H1 (cell line): ENCODE results near the gene SMG7. TPM values are rescaled to one million over a fixed set of nuclear protein-coding genes. Genes with fewer than 3 reads are reported as not detected.

Experiments used
- CTCF ChIA-PET: fragments of 300-600 bp; sonication (Branson Sonifier 250); formaldehyde crosslinking; loops from one replicate; lab custom pipeline; 2021; ENCODE audit not compliant: partially characterized antibody; lab: Charles Lee
- POLR2A ChIA-PET: fragments of 300-600 bp; sonication (Branson Sonifier 250); formaldehyde crosslinking; loops from one replicate; lab custom pipeline; 2021; ENCODE audit warnings: inconsistent platforms; ENCODE audit not compliant: partially characterized antibody; lab: Charles Lee
- DNase-seq, 2 experiments: peaks; one replicate each; pipeline versions ENCODE4 v3.0.0 to v3.0.0-alpha.2; 2010 to 2022; ENCODE audit warnings: low spot score in 2 of 2, low read depth in 1 of 2, mixed read lengths in 1 of 2
- FAIRE-seq: peaks from 2 replicates; lab custom pipeline; 2011; peaks lifted over from hg19 to GRCh38; lab: Jason Lieb, UNC
- H2AFZ ChIP-seq: 2 replicates; pipeline ENCODE4 v1.8.1; 2012; ENCODE audit warnings: low read length, inconsistent platforms
- H2AK5ac ChIP-seq: 2 replicates; pipeline ENCODE4 v1.6.1; 2013; ENCODE audit warnings: low read depth, low read length
- H2BK120ac ChIP-seq: replicated peaks from 2 replicates; pipeline ENCODE3; 2013; ENCODE audit warnings: low read depth, low read length, inconsistent platforms
- H2BK12ac ChIP-seq: 2 replicates; pipeline ENCODE4 v1.6.1; 2013; ENCODE audit warnings: low read depth, low read length
- H2BK15ac ChIP-seq: 2 replicates; pipeline ENCODE4 v1.6.1; 2013; ENCODE audit warnings: low read length
- H2BK20ac ChIP-seq: 2 replicates; pipeline ENCODE4 v1.6.1; 2013; ENCODE audit warnings: low read length
- H2BK5ac ChIP-seq: 2 replicates; pipeline ENCODE4 v1.6.1; 2013; ENCODE audit warnings: low read depth, low read length
- H3K14ac ChIP-seq: 2 replicates; pipeline ENCODE4 v1.6.1; 2013; ENCODE audit warnings: inconsistent platforms; ENCODE audit not compliant: insufficient read length
- H3K18ac ChIP-seq: 2 replicates; pipeline ENCODE4 v1.6.1; 2013; ENCODE audit warnings: low read length; ENCODE audit errors: extremely low read depth
- H3K23ac ChIP-seq: 2 replicates; pipeline ENCODE4 v1.6.1; 2013; ENCODE audit warnings: inconsistent platforms; ENCODE audit not compliant: insufficient read length
- H3K23me2 ChIP-seq: 2 replicates; pipeline ENCODE4 v1.6.1; 2013; ENCODE audit warnings: low read depth, low read length
- H3K27ac ChIP-seq: 2 replicates; pipeline ENCODE4 v1.6.1; 2011; ENCODE audit warnings: low read depth, low read length, inconsistent platforms
- H3K27me3 ChIP-seq, 4 experiments: replicated peaks in 1 of 4; 1 replicate in 1 of 4; 2 replicates in 3 of 4; pipeline versions ENCODE4 v1.6.1 to v1.8.1; 2011 to 2013; ENCODE audit warnings: low read length in 3 of 4, mild to moderate bottlenecking in 3 of 4, inconsistent platforms in 2 of 4, mixed read lengths in 2 of 4, moderate library complexity in 1 of 4; ENCODE audit not compliant: control insufficient read depth in 3 of 4, insufficient read depth in 3 of 4; ENCODE audit errors: extremely low read depth in 1 of 4
- H3K36me3 ChIP-seq, 4 experiments: 2 replicates each; pipeline versions ENCODE4 v1.6.1 to v1.8.1; 2011 to 2013; ENCODE audit warnings: mild to moderate bottlenecking in 4 of 4, low read length in 3 of 4, moderate library complexity in 2 of 4, control low read depth in 1 of 4, inconsistent platforms in 1 of 4; ENCODE audit not compliant: insufficient read depth in 4 of 4, control insufficient read depth in 2 of 4
- H3K4ac ChIP-seq: replicated peaks from 2 replicates; pipeline ENCODE3; 2013; ENCODE audit warnings: low read length, low read depth, mixed read lengths, inconsistent platforms; ENCODE audit not compliant: insufficient read length
- H3K4me1 ChIP-seq, 4 experiments: replicated peaks in 1 of 4; 1 replicate in 1 of 4; 2 replicates in 3 of 4; pipeline versions ENCODE4 v1.6.1 to v1.8.1; 2011 to 2013; ENCODE audit warnings: low read length in 3 of 4, inconsistent platforms in 2 of 4, mixed read lengths in 1 of 4; ENCODE audit not compliant: insufficient read depth in 4 of 4, control insufficient read depth in 3 of 4
- H3K4me2 ChIP-seq, 2 experiments: 2 replicates each; pipeline versions ENCODE4 v1.6.1 to v1.8.1; 2011 to 2013; ENCODE audit warnings: low read depth in 2 of 2, low read length in 2 of 2, control low read depth in 1 of 2, inconsistent platforms in 1 of 2, mild to moderate bottlenecking in 1 of 2; ENCODE audit not compliant: insufficient read depth in 1 of 2
- H3K4me3 ChIP-seq, 4 experiments: fragments of 200-600, 300-600 bp in 1 of 4; sonication (generic), shearing (Covaris generic), sonication (Bioruptor Twin) in 1 of 4; 2 replicates each; pipeline versions ENCODE4 v1.5.1 to v1.8.1; 2011 to 2016; ENCODE audit warnings: low read length in 4 of 4, low read depth in 3 of 4, control low read depth in 2 of 4, inconsistent platforms in 2 of 4, mild to moderate bottlenecking in 2 of 4, mixed read lengths in 1 of 4, moderate library complexity in 1 of 4; ENCODE audit not compliant: insufficient read depth in 2 of 4; ENCODE audit errors: extremely low read depth in 1 of 4
- H3K56ac ChIP-seq: replicated peaks from 2 replicates; pipeline ENCODE3; 2013; ENCODE audit warnings: low read depth, mild to moderate bottlenecking, mixed read lengths, low read length, inconsistent platforms; ENCODE audit not compliant: insufficient read length
- H3K79me1 ChIP-seq: 2 replicates; pipeline ENCODE4 v1.6.1; 2013; ENCODE audit warnings: low read depth, low read length, control low read depth
- H3K79me2 ChIP-seq, 2 experiments: 2 replicates each; pipeline versions ENCODE4 v1.6.1 to v1.8.1; 2012 to 2013; ENCODE audit warnings: low read length in 2 of 2, mild to moderate bottlenecking in 2 of 2, inconsistent platforms in 1 of 2; ENCODE audit not compliant: insufficient read depth in 2 of 2, control insufficient read depth in 1 of 2
- H3K9ac ChIP-seq, 4 experiments: replicated peaks in 1 of 4; 1 replicate in 1 of 4; 2 replicates in 3 of 4; pipeline versions ENCODE4 v1.6.1 to v1.8.1; 2011 to 2013; ENCODE audit warnings: low read depth in 3 of 4, low read length in 3 of 4, control low read depth in 2 of 4, mild to moderate bottlenecking in 2 of 4, moderate library complexity in 2 of 4, inconsistent platforms in 1 of 4; ENCODE audit errors: extremely low read depth in 1 of 4
- H3K9me3 ChIP-seq, 2 experiments: 2 replicates each; pipeline versions ENCODE4 v1.6.1 to v1.8.1; 2012 to 2013; ENCODE audit warnings: mild to moderate bottlenecking in 2 of 2, moderate library complexity in 2 of 2, control low read depth in 1 of 2, inconsistent platforms in 1 of 2, low read depth in 1 of 2, low read length in 1 of 2, mixed read lengths in 1 of 2; ENCODE audit not compliant: insufficient read depth in 2 of 2
- H4K20me1 ChIP-seq, 2 experiments: replicated peaks in 1 of 2; 2 replicates each; pipeline versions ENCODE3 to v1.8.1; 2011 to 2013; ENCODE audit warnings: inconsistent platforms in 2 of 2, low read length in 2 of 2, mild to moderate bottlenecking in 1 of 2; ENCODE audit not compliant: insufficient read depth in 2 of 2, control insufficient read depth in 1 of 2
- H4K5ac ChIP-seq: 2 replicates; pipeline ENCODE4 v1.6.1; 2013; ENCODE audit warnings: low read length, low read depth, mixed read lengths, inconsistent platforms; ENCODE audit not compliant: insufficient read length
- H4K8ac ChIP-seq: 2 replicates; pipeline ENCODE4 v1.8.0; 2013; ENCODE audit warnings: mild to moderate bottlenecking, moderate library complexity, low read length, inconsistent platforms; ENCODE audit not compliant: insufficient read depth; ENCODE audit errors: extremely low read depth
- H4K91ac ChIP-seq: replicated peaks from 2 replicates; pipeline ENCODE3; 2013; ENCODE audit warnings: low read length, mixed read lengths, inconsistent platforms; ENCODE audit not compliant: insufficient read length
- BCL11A ChIP-seq, 2 experiments: IDR thresholded peaks; one replicate each; pipeline ENCODE4 v1.6.1; 2011; ENCODE audit warnings: low read depth in 2 of 2, low read length in 2 of 2, mild to moderate bottlenecking in 2 of 2
- CBX5 ChIP-seq: fragments of 300-800, 300-1000 bp; sonication (generic); IDR thresholded peaks from 2 replicates; pipeline ENCODE4 v1.7.1; 2016; ENCODE audit warnings: antibody characterized with exemption, low read length, low read depth
- GABPA ChIP-seq: IDR thresholded peaks from 2 replicates; pipeline ENCODE4 v1.6.1; 2011; ENCODE audit warnings: mild to moderate bottlenecking, low read length, moderate library complexity, borderline replicate concordance; ENCODE audit not compliant: insufficient read depth
- RAD21 ChIP-seq, 2 experiments: IDR thresholded peaks in 1 of 2; conservative IDR thresholded peaks in 1 of 2; 2 replicates each; pipeline ENCODE4 v1.6.1; 2011; ENCODE audit warnings: low read depth in 2 of 2, low read length in 2 of 2, improper control_type of control experiment in 1 of 2, inconsistent platforms in 1 of 2, mild to moderate bottlenecking in 1 of 2, moderate library complexity in 1 of 2
- RNF2 ChIP-seq: fragments of 200-900, 300-1000 bp; sonication (generic); IDR thresholded peaks from 2 replicates; pipeline ENCODE4 v1.7.1; 2016; ENCODE audit warnings: borderline replicate concordance, low read depth, mild to moderate bottlenecking, antibody characterized with exemption, low read length; ENCODE audit not compliant: poor library complexity, severe bottlenecking; ENCODE audit errors: missing control alignments
- SP1 ChIP-seq: IDR thresholded peaks from 2 replicates; pipeline ENCODE4 v1.6.1; 2011; ENCODE audit warnings: low read depth, low read length
- TCF12 ChIP-seq: IDR thresholded peaks from 2 replicates; pipeline ENCODE4 v1.6.1; 2011; ENCODE audit warnings: low read depth, mild to moderate bottlenecking, low read length
- WGBS, 2 experiments: shearing (Covaris generic) in 1 of 2; methylation state at CpG; one replicate each; pipeline versions ENCODE4 v1.1.6 to v1.1.7; 2013 to 2015; ENCODE audit warnings: low lambda C conversion rate in 2 of 2, mixed read lengths in 2 of 2, inconsistent platforms in 1 of 2, low coverage in 1 of 2, missing lambda C conversion rate in 1 of 2; ENCODE audit not compliant: insufficient replicate concordance in 2 of 2, insufficient coverage in 1 of 2, insufficient read length in 1 of 2; ENCODE audit errors: extremely low coverage in 1 of 2, missing lambda C conversion rate in 1 of 2; 5-methylcytosine and 5-hydroxymethylcytosine counted together
- polyA plus RNA-seq, 7 experiments: library from polyadenylated mRNA; depleted of rRNA in 3 of 7; stranded (reverse) in 5 of 7; unstranded in 2 of 7; fragments of >200 nt in 5 of 7; fragments of 200-250 nt in 2 of 7; gene quantifications; 1 replicate in 5 of 7; 2 replicates in 1 of 7; 4 replicates in 1 of 7; pipeline versions ENCODE4 v1.2.1 to v1.2.3, GENCODE V29; 2011 to 2013; ENCODE audit warnings: missing spikeins in 2 of 7, mixed read lengths in 2 of 7
- total RNA-seq: library from RNA; stranded (reverse); fragmentation: NEBNext Ultra II Directional; extraction: Animal tissue kit (Norgen Biotek cat#: 25700); gene quantifications from 2 replicates; pipeline ENCODE4 v1.2.1, GENCODE V29; 2021
- TF ChIP-seq, protein P1 (sequence below): IDR thresholded peaks from 2 replicates; pipeline ENCODE4 v1.6.1; 2011; ENCODE audit warnings: low read depth, mild to moderate bottlenecking, low read length; ENCODE audit not compliant: insufficient read depth

The SMG7 gene
- total and polyA plus RNA-seq, 2 of the 8 experiments (the other 6 are each of a cell fraction or from before 2014, with no cell fraction given): 39.3 to 65.6 TPM

DNA sequence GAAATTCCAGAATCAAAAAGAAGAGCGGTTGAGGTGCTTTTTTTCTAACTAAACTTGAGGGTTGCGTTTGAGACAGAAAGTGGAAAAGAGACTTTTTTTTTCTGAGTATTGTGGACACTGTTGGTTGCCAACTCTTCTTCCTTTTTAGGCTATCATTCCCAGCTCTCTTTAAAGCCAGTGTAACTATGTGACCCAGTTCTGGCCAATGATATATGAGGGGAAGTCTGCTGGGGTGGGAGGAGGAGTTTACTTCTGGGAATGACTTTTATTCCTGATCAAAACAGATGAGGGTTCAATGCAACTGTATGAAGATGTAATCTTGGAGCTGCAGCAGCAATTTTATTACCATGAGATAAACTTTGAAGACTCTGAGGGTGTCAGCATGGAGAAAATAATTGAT lies 36.8 kb upstream of the SMG7 start:
- H3K4me3 ChIP-seq: no peak overlapping the region
- 92% methylated on average over 2 of the region's 2 CpGs; no CpG with 5 or more reads in 1 of the 2 experiments for WGBS, 2 experiments
- no peaks in the 10 kb centered on the region; a peak in 1 of 7 replicates for H3K4me1 ChIP-seq
- H2BK15ac ChIP-seq: no peak overlapping the region
- no peak overlapping the region for H2AK5ac ChIP-seq
- H3K79me2 ChIP-seq: no peaks in the 10 kb centered on the region
- no peak overlapping the region for H3K18ac ChIP-seq
- H3K27ac ChIP-seq: no peak overlapping the region
- no peaks in the 10 kb centered on the region for H3K79me1 ChIP-seq
- H3K56ac ChIP-seq: no peak overlapping the region
- H3K4ac ChIP-seq: no peak overlapping the region
- FAIRE-seq: no peak
- H4K20me1 ChIP-seq: no peaks in the 10 kb centered on the region
- no peak overlapping the region for H2BK12ac ChIP-seq
- TF ChIP-seq GABPA: no peak
- TF ChIP-seq, protein P1, sequence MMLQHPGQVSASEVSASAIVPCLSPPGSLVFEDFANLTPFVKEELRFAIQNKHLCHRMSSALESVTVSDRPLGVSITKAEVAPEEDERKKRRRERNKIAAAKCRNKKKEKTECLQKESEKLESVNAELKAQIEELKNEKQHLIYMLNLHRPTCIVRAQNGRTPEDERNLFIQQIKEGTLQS: no peak
- no peak for TF ChIP-seq SP1
- TF ChIP-seq BCL11A (IDR thresholded peaks at IDR 0.05; ENCODE audit: low read depth in 2 of 2, low read length in 2 of 2): no peak
- no peak for TF ChIP-seq RAD21 (IDR thresholded peaks at IDR 0.05 in 1 of 2, conservative IDR thresholded peaks at IDR 0.05 in 1 of 2; ENCODE audit: low read depth in 2 of 2, low read length in 2 of 2)
- TF ChIP-seq RNF2: no peak
- TF ChIP-seq TCF12: no peak
- no peak for TF ChIP-seq CBX5
- TF ChIP-seq, all 59 proteins: peak for 0
- Histone ChIP-seq H2BK5ac (no peak overlapping the region), H3K9me3 (no peaks in the 10 kb centered on the region), H2AFZ (0 out of 2 replicates have a peak overlapping the region, but pooled peaks have one; percentile 23), H2BK120ac (no peak overlapping the region), H3K23me2 (peaks cover 3% of the 10 kb centered on the region; the same call in 1 of the 2 replicates), H4K91ac (no peak overlapping the region), H2BK20ac (no peak overlapping the region), H3K14ac (no peak overlapping the region), H4K8ac (no peak overlapping the region), H3K36me3 (no peaks in the 10 kb centered on the region), H3K9ac (no peak overlapping the region), H3K4me2 (no peak overlapping the region), H3K27me3 (no peaks in the 10 kb centered on the region), H4K5ac (no peak overlapping the region), H3K23ac (no peak overlapping the region)
- POLR2A ChIA-PET: interaction anchor here (1.1 kb wide), 1 partner anchor 33 kb away, joined by 4 read pairs; no protein-coding TSS in a partner anchor
- CTCF ChIA-PET: interaction anchor here (0.8 to 1.3 kb wide), 2 partner anchors 9 kb away, joined by 3 to 5 read pairs; no protein-coding TSS in a partner anchor
- no peak for DNase-seq
